VCaP (cell line): Measurements from ENCODE around the gene DNAAF2.

Experiments
- H3K27ac ChIP-seq: fragments of 450-650 bp; 2 replicates; pipeline ENCODE4 v1.5.1; 2017
- CTCF ChIP-seq: fragments of 450-650 bp; conservative IDR thresholded peaks from 2 replicates; pipeline ENCODE4 v1.5.1; 2017; ENCODE audit warnings: mild to moderate bottlenecking, moderate library complexity

The DNAAF2 gene

GRCh38 chr14:49619730-49620129 is 15.3 kb downstream of the DNAAF2 start:
- peak overlapping the region; percentile 94 for H3K27ac ChIP-seq
- no peak for TF ChIP-seq CTCF

GRCh38 chr14:49619273-49619672 is 15.8 kb downstream of the DNAAF2 start:
- peak overlapping the region; percentile 94 for H3K27ac ChIP-seq

GRCh38 chr14:49617852-49618519 is 17.1 kb downstream of the DNAAF2 start:
- TF ChIP-seq CTCF = no peak
- no peak overlapping the region for H3K27ac ChIP-seq

GRCh38 chr14:49615776-49616175 is 19.3 kb downstream of the DNAAF2 start:
- no peak for TF ChIP-seq CTCF
- no peak overlapping the region for H3K27ac ChIP-seq

- no peak for TF ChIP-seq CTCF
- no peak overlapping the region for H3K27ac ChIP-seq
Observed at GRCh38 chr14:49614196-49614595, 20.8 kb downstream of the DNAAF2 start.

GRCh38 chr14:49612671-49613070 is 22.4 kb downstream of the DNAAF2 start:
- no peak overlapping the region for H3K27ac ChIP-seq
- TF ChIP-seq CTCF = no peak

- TF ChIP-seq CTCF = no peak
- no peak overlapping the region for H3K27ac ChIP-seq
Observed at GRCh38 chr14:49612251-49612650, 22.8 kb downstream of the DNAAF2 start.

- TF ChIP-seq CTCF = no peak
- no peak overlapping the region for H3K27ac ChIP-seq
Observed at GRCh38 chr14:49607583-49607982, 27.5 kb downstream of the DNAAF2 start.
